Measurements from ENCODE around the gene CTNNA3.
"Not testable (repeated sequence)": the region's sequence is repeated elsewhere in the genome, so short reads cannot be mapped to it uniquely, and the experiment has no call there.

The CTNNA3 gene

DNA sequence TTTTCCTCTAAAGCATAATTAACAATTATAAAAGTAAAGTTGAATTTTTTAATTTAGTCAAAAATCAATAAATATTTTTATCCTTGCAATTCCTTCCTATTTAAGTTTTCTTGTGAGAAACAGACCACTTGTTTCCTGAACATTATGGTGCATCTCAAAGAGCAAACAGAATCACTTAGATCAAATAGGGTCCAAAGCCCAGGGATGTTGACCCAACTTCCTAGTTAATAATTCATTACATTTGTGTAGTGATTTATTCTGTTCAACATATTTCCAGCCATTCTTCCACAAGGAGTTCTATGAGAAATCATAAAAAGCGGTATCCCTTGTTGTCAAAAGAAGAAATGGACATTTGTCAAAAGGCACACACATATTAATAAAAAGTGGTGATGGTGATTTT, 454.5 kb downstream of the CTNNA3 start:
- in situ Hi-C loops (cut with MboI; ENCODE audit: low sequenced_read_pairs) = no loop called here
- DNase-seq (ENCODE audit: low spot score in 2 of 2) = no peak
- Histone ChIP-seq H3K27me3 (ENCODE audit: low read depth) (no peaks in the 10 kb centered on the region), H3K9me3 (no peaks in the 10 kb centered on the region), H3K4me1 (no peaks in the 10 kb centered on the region), H3K4me3 (no peak overlapping the region), H3K36me3 (replicated peaks) (no peaks in the 10 kb centered on the region)

- in situ Hi-C loops (cut with MboI; ENCODE audit: low sequenced_read_pairs) = no loop called here
- no peak for DNase-seq (ENCODE audit: low spot score in 2 of 2)
- Histone ChIP-seq H3K9me3 (no peaks in the 10 kb centered on the region), H3K36me3 (replicated peaks) (no peaks in the 10 kb centered on the region), H3K27me3 (ENCODE audit: low read depth) (no peaks in the 10 kb centered on the region), H3K4me1 (no peaks in the 10 kb centered on the region), H3K4me3 (no peak overlapping the region)
These were observed 456.0 kb downstream of the CTNNA3 start for GRCh38 chr10:67239864-67240497.

- H3K4me1 ChIP-seq; in situ Hi-C loops (cut with MboI; ENCODE audit: low sequenced_read_pairs); H3K36me3 ChIP-seq (replicated peaks); H3K9me3 ChIP-seq; H3K27me3 ChIP-seq (ENCODE audit: low read depth): not testable (repeated sequence)
- DNase-seq (ENCODE audit: low spot score in 2 of 2) = peak in 1 of 2 experiments; percentile 51
- H3K4me3 ChIP-seq = peak overlapping the region; percentile 23
These were observed 465.1 kb downstream of the CTNNA3 start for GRCh38 chr10:67230680-67231500.

DNA sequence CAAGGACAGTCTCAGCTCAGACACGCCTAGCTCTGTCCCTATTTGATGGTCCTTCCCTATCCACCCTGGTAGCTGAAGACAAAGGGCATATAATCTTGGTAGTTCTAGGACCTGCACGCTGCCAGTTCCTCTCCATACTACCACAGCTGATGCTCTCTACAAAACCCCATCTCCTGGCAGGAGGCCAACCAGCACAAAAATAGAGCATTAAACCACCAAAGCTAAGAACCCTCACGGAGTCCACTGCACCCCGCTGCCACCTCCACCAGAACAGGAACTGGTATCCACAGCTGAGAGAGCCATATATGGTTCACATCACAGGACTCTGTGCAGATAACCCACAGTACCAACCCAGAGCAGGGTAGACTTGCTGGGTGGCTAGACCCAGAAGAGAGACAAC, 470.8 kb downstream of the CTNNA3 start:
- no peaks in the 10 kb centered on the region for H3K27me3 ChIP-seq (ENCODE audit: low read depth)
- H3K4me1 ChIP-seq = no peaks in the 10 kb centered on the region; the same call in 1 of the 2 replicates
- no peak overlapping the region for H3K4me3 ChIP-seq
- in situ Hi-C loops (cut with MboI; ENCODE audit: low sequenced_read_pairs) = no loop called here
- DNase-seq (ENCODE audit: low spot score in 2 of 2) = no peak
- H3K9me3 ChIP-seq = no peaks in the 10 kb centered on the region
- no peaks in the 10 kb centered on the region for H3K36me3 ChIP-seq (replicated peaks)

GRCh38 chr10:67224553-67224952, 471.4 kb downstream of the CTNNA3 start:
- no peaks in the 10 kb centered on the region for H3K9me3 ChIP-seq
- H3K4me1 ChIP-seq = no peaks in the 10 kb centered on the region
- no peaks in the 10 kb centered on the region for H3K36me3 ChIP-seq (replicated peaks)
- no peaks in the 10 kb centered on the region for H3K27me3 ChIP-seq (ENCODE audit: low read depth)
- DNase-seq (ENCODE audit: low spot score in 2 of 2) = no peak
- H3K4me3 ChIP-seq = no peak overlapping the region
- in situ Hi-C loops (cut with MboI; ENCODE audit: low sequenced_read_pairs) = no loop called here

- in situ Hi-C loops (cut with MboI; ENCODE audit: low sequenced_read_pairs) = no loop called here
- no peak overlapping the region for H3K4me3 ChIP-seq
- no peaks in the 10 kb centered on the region for H3K9me3 ChIP-seq
- no peaks in the 10 kb centered on the region for H3K4me1 ChIP-seq
- DNase-seq (ENCODE audit: low spot score in 2 of 2) = no peak
- H3K36me3 ChIP-seq (replicated peaks) = no peaks in the 10 kb centered on the region
- no peaks in the 10 kb centered on the region for H3K27me3 ChIP-seq (ENCODE audit: low read depth)
These were observed 473.1 kb downstream of the CTNNA3 start for GRCh38 chr10:67222934-67223333.

DNA sequence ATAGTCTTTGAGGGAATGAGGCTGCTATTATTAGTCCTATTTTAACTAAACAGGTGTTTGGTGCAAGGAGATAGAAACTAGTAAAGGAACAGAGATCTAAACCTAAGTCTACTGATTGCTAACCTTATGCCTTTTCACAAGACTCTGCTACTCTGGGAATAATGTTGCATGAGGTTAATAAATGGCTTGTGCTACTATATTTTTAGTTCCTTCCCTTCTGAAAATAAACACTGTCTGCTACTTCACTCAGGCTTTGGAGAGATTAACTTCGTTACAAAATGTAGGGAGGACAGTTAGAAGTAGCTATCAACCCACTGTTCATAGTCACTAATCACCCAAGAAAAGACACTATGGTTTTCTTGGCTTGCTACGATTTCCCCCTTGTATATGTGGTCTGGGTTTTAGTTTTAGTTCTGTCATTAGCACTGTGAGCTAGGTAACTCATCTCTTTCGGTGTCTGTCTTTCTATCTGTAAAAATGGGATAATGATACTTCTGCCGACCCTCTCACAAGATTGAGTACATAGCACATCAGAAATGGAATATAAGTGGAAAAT, 474.0 kb downstream of the CTNNA3 start:
- Histone ChIP-seq H3K36me3 (replicated peaks) (no peaks in the 10 kb centered on the region), H3K27me3 (ENCODE audit: low read depth) (no peaks in the 10 kb centered on the region), H3K9me3 (no peaks in the 10 kb centered on the region), H3K4me1 (no peaks in the 10 kb centered on the region), H3K4me3 (no peak overlapping the region)
- in situ Hi-C loops (cut with MboI; ENCODE audit: low sequenced_read_pairs) = no loop called here
- DNase-seq (ENCODE audit: low spot score in 2 of 2) = no peak

GRCh38 chr10:67211680-67212079, 484.3 kb downstream of the CTNNA3 start:
- DNase-seq (ENCODE audit: low spot score in 2 of 2) = no peak
- in situ Hi-C loops (cut with MboI; ENCODE audit: low sequenced_read_pairs) = no loop called here
- Histone ChIP-seq H3K9me3 (no peaks in the 10 kb centered on the region), H3K36me3 (replicated peaks) (no peaks in the 10 kb centered on the region), H3K4me1 (no peaks in the 10 kb centered on the region), H3K4me3 (no peak overlapping the region), H3K27me3 (ENCODE audit: low read depth) (no peaks in the 10 kb centered on the region)

DNA sequence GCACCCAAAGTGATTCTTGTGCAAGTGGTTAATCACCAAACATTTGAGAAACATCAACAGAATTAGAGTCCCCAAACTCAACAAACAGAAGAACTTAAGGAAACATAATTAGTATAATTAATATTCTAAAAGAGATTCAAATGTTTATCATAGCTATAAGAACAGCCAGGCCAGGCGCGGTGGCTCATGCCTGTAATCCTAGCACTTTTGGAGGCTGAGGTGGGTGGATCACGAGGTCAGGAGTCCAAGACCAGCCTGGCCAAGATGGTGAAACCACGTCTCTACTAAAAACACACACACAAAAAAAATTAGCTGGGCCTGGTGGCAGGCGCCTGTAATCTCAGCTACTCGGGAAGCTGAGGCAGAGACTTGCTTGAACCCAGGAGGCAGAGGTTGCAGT, 488.1 kb downstream of the CTNNA3 start:
- H3K36me3 ChIP-seq (replicated peaks); H3K4me3 ChIP-seq; in situ Hi-C loops (cut with MboI; ENCODE audit: low sequenced_read_pairs); H3K4me1 ChIP-seq; H3K9me3 ChIP-seq; DNase-seq (ENCODE audit: low spot score in 2 of 2); H3K27me3 ChIP-seq (ENCODE audit: low read depth): not testable (repeated sequence)

DNA sequence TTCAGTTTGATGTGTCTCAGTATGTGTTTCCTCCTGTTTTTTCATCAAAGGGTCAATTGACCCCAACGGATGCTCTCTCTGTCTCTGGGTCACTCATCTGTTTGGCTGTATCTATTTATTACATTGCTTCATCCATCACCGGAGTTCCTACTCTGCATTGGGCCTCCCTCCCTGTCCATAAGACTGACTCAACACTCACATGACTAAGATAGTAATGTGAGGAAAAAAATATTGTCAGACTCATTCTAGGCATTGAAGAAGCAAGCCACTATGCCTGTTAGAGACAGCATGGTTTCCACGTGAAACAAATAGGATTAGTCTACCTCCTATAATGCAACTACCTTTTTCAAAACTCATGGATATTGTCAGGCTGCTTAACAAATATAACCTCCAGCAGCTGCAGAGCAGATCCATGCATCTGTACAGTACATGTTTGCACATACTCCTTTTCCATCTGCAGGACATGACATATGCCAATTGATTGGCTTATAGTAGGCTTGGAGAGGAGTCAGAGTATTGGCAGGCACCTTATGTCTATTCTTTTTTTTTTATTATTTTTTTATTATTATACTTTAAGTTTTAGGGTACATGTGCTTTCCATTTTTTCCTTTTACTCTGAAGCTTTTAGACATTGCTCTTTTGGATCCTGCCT, 495.0 kb downstream of the CTNNA3 start:
- Histone ChIP-seq H3K4me3 (no peak overlapping the region), H3K36me3 (replicated peaks) (no peaks in the 10 kb centered on the region), H3K27me3 (ENCODE audit: low read depth) (no peaks in the 10 kb centered on the region), H3K4me1 (no peaks in the 10 kb centered on the region), H3K9me3 (no peaks in the 10 kb centered on the region)
- in situ Hi-C loops (cut with MboI; ENCODE audit: low sequenced_read_pairs) = no loop called here
- no peak for DNase-seq (ENCODE audit: low spot score in 2 of 2)

DNA sequence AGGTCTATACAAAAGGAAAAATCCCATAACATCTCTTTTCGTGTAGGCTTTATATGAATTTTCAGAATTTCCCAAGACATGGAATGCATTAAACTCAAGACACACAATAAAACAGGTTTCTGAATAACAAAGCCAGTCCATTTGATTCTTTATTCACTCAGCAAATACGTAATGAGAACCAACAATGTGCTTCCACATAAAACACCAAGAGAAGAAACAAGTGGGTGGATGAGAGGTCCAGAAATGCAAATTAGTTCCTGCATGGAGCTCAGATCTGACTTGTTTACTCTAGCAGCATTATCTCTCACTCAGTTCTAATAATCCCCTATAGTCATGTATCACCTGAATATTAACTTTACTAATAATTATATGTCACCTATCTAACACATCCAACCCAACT, 520.6 kb downstream of the CTNNA3 start:
- peak; percentile 28 to 90 for DNase-seq (ENCODE audit: low spot score in 2 of 2)
- H3K9me3 ChIP-seq = no peaks in the 10 kb centered on the region
- no peaks in the 10 kb centered on the region for H3K36me3 ChIP-seq (replicated peaks)
- peaks cover 13% of the 10 kb centered on the region for H3K4me1 ChIP-seq
- no peak overlapping the region for H3K4me3 ChIP-seq
- no peaks in the 10 kb centered on the region for H3K27me3 ChIP-seq (ENCODE audit: low read depth)
- in situ Hi-C loops (cut with MboI; ENCODE audit: low sequenced_read_pairs) = no loop called here

GRCh38 chr10:67173787-67174186, 522.2 kb downstream of the CTNNA3 start:
- in situ Hi-C loops (cut with MboI; ENCODE audit: low sequenced_read_pairs) = no loop called here
- no peaks in the 10 kb centered on the region for H3K27me3 ChIP-seq (ENCODE audit: low read depth)
- peaks cover 13% of the 10 kb centered on the region for H3K4me1 ChIP-seq
- H3K9me3 ChIP-seq = no peaks in the 10 kb centered on the region
- no peak overlapping the region for H3K4me3 ChIP-seq
- H3K36me3 ChIP-seq (replicated peaks) = no peaks in the 10 kb centered on the region
- DNase-seq (ENCODE audit: low spot score in 2 of 2) = no peak

- in situ Hi-C loops (cut with MboI; ENCODE audit: low sequenced_read_pairs) = no loop called here
- Histone ChIP-seq H3K36me3 (replicated peaks) (no peaks in the 10 kb centered on the region), H3K4me3 (no peak overlapping the region), H3K27me3 (ENCODE audit: low read depth) (no peaks in the 10 kb centered on the region), H3K9me3 (peaks cover 3% of the 10 kb centered on the region), H3K4me1 (peaks cover 13% of the 10 kb centered on the region)
- DNase-seq (ENCODE audit: low spot score in 2 of 2) = no peak
These were observed 524.0 kb downstream of the CTNNA3 start for GRCh38 chr10:67171970-67172369.

DNA sequence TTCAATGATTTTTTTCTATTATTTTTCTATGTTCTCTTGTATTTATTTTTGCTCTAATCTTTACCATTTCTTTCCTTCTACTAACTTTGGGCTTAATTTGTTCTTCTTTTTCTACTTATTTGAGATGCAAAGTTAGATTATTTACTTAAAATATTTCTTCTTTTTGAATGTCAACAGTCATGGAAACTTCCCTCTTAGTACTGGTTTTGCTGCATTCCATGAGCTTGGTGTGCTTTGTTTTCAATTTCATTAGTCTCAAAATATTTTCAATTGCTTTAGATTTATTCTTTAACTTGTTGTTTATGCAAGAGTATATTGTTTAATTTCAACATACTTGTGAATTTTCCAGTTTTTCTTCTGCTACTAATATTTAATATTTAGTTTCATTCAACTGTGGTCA, 539.8 kb downstream of the CTNNA3 start:
- Histone ChIP-seq H3K4me1 (no peaks in the 10 kb centered on the region), H3K36me3 (replicated peaks) (no peaks in the 10 kb centered on the region), H3K9me3 (no peaks in the 10 kb centered on the region), H3K27me3 (ENCODE audit: low read depth) (no peaks in the 10 kb centered on the region), H3K4me3 (no peak overlapping the region)
- in situ Hi-C loops (cut with MboI; ENCODE audit: low sequenced_read_pairs) = no loop called here
- no peak for DNase-seq (ENCODE audit: low spot score in 2 of 2)

Data from HAP-1 (cell line).